HL-60 (cell line): ENCODE results near the gene COL16A1.

Source experiments
- DNase-seq, 2 experiments: peaks; one replicate each; pipeline ENCODE4 v3.0.0-alpha.2; 2010 to 2020; ENCODE audit warnings: low read depth in 1 of 2, low spot score in 1 of 2
- H3K27ac ChIP-seq: fragments of 250-450 bp; sonication (Bioruptor Pico); replicated peaks from 2 replicates; pipeline ENCODE4 v1.5.1; 2020; ENCODE audit warnings: mild to moderate bottlenecking, moderate library complexity
- H3K27me3 ChIP-seq: fragments of 250-450 bp; sonication (Bioruptor Pico); 2 replicates; pipeline ENCODE4 v1.5.1; 2021; ENCODE audit warnings: mild to moderate bottlenecking, moderate library complexity; ENCODE audit not compliant: insufficient read depth, poor library complexity, severe bottlenecking
- H3K4me3 ChIP-seq: replicated peaks from 2 replicates; pipeline ENCODE4 v1.5.1; 2011; ENCODE audit warnings: mild to moderate bottlenecking, control low read depth, low read length; ENCODE audit not compliant: insufficient read depth
- GABPA ChIP-seq: IDR thresholded peaks from 2 replicates; pipeline ENCODE4 v1.6.1; 2012; ENCODE audit warnings: low read depth
- POLR2AphosphoS5 ChIP-seq: IDR thresholded peaks from 2 replicates; pipeline ENCODE4 v1.6.1; 2012; ENCODE audit warnings: low read depth
- SPI1 ChIP-seq: IDR thresholded peaks from 2 replicates; pipeline ENCODE4 v1.6.1; 2012; ENCODE audit warnings: low read depth, mild to moderate bottlenecking, borderline replicate concordance
- TF ChIP-seq, protein P1 (sequence below): IDR thresholded peaks from one replicate; pipeline ENCODE4 v1.5.1; 2011; ENCODE audit warnings: low read length, control low read depth, inconsistent platforms; ENCODE audit not compliant: insufficient read depth
- TF ChIP-seq, protein P2 (sequence below): IDR thresholded peaks from 2 replicates; pipeline ENCODE4 v1.6.1; 2012; ENCODE audit warnings: low read depth; ENCODE audit not compliant: insufficient replicate concordance

COL16A1 gene

DNA sequence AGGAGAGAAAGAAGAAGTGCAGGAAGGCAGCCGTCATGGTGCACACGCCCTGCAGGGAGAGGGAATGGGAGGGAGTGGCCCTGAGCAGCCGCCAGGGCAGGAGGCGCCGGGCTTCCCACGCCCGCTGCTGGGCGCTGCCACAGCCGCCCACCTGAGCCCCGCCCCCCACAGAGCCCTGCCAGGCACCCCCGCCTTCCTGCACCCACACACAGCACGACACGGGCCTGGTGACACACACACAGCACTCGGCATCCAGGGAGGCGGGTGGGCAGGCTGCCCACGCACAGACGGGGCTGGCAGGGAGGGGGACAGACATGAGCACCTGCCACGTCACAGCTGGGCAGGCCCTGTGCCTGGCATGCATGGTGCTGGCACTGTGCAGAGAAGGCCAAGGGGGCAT lies 32.9 kb upstream of the COL16A1 start:
- DNase-seq: no peak
- TF ChIP-seq, protein P1, sequence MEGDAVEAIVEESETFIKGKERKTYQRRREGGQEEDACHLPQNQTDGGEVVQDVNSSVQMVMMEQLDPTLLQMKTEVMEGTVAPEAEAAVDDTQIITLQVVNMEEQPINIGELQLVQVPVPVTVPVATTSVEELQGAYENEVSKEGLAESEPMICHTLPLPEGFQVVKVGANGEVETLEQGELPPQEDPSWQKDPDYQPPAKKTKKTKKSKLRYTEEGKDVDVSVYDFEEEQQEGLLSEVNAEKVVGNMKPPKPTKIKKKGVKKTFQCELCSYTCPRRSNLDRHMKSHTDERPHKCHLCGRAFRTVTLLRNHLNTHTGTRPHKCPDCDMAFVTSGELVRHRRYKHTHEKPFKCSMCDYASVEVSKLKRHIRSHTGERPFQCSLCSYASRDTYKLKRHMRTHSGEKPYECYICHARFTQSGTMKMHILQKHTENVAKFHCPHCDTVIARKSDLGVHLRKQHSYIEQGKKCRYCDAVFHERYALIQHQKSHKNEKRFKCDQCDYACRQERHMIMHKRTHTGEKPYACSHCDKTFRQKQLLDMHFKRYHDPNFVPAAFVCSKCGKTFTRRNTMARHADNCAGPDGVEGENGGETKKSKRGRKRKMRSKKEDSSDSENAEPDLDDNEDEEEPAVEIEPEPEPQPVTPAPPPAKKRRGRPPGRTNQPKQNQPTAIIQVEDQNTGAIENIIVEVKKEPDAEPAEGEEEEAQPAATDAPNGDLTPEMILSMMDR: no peak
- TF ChIP-seq SPI1: no peak
- TF ChIP-seq, protein P2, sequence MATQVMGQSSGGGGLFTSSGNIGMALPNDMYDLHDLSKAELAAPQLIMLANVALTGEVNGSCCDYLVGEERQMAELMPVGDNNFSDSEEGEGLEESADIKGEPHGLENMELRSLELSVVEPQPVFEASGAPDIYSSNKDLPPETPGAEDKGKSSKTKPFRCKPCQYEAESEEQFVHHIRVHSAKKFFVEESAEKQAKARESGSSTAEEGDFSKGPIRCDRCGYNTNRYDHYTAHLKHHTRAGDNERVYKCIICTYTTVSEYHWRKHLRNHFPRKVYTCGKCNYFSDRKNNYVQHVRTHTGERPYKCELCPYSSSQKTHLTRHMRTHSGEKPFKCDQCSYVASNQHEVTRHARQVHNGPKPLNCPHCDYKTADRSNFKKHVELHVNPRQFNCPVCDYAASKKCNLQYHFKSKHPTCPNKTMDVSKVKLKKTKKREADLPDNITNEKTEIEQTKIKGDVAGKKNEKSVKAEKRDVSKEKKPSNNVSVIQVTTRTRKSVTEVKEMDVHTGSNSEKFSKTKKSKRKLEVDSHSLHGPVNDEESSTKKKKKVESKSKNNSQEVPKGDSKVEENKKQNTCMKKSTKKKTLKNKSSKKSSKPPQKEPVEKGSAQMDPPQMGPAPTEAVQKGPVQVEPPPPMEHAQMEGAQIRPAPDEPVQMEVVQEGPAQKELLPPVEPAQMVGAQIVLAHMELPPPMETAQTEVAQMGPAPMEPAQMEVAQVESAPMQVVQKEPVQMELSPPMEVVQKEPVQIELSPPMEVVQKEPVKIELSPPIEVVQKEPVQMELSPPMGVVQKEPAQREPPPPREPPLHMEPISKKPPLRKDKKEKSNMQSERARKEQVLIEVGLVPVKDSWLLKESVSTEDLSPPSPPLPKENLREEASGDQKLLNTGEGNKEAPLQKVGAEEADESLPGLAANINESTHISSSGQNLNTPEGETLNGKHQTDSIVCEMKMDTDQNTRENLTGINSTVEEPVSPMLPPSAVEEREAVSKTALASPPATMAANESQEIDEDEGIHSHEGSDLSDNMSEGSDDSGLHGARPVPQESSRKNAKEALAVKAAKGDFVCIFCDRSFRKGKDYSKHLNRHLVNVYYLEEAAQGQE: no peak
- no peak for TF ChIP-seq POLR2AphosphoS5
- TF ChIP-seq GABPA: no peak
- Histone ChIP-seq H3K27ac (no peak overlapping the region), H3K27me3 (peaks cover 18% of the 10 kb centered on the region), H3K4me3 (no peak overlapping the region)

DNA sequence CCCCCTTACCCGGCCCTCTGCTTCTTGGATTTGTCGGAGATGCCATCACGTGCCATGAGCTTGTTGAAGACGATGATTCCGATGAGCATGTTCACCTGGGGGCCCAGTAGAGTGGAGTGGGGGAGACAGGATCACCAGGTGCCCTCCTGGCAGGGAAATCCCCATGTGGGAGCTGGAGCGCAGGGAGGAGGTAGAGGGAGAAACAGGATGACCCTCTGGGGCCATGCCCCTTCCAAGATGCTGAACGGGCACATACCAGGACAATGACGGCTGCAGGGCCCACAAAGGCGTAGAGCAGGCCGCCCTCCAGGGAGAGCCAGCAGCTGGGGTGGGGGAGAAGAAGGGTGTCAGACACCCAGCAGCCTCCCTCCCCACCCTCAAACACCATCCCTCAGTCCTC lies 31.8 kb upstream of the COL16A1 start:
- peaks cover 18% of the 10 kb centered on the region for H3K27me3 ChIP-seq
- H3K4me3 ChIP-seq: no peak overlapping the region
- no peak for DNase-seq
- H3K27ac ChIP-seq: no peak overlapping the region
- no peak for TF ChIP-seq POLR2AphosphoS5
- no peak for TF ChIP-seq GABPA
- TF ChIP-seq, protein P2: no peak
- TF ChIP-seq, protein P1: no peak
- TF ChIP-seq SPI1: no peak

DNA sequence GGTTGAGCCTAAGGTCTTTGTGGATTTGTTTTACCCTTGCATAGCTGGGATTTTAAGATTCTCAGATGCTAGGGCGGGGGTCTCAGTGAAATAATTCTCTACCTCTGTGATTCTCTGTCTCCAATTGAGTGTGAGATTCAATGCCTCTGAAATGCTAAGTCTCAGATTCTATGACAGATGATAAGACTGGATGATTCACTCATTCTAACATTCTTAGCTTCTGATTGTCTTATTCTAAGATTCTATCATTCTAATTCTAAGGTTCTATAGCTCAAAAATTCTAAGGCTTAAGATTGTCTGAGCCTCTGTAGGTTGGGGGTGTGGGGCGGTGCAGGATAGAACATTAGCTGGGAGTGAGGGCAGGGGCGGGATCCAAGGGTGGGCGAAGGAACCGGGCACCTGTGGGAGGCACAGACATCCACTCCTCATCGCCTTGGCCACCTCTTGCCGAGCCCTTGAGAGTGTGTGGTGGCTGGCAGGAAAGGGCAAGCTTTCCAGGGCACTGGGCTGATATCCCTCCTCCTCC lies 30.8 kb upstream of the COL16A1 start:
- H3K27ac ChIP-seq: no peak overlapping the region
- no peak for DNase-seq
- H3K27me3 ChIP-seq: peaks cover 18% of the 10 kb centered on the region
- H3K4me3 ChIP-seq: no peak overlapping the region
- TF ChIP-seq, protein P2: no peak
- TF ChIP-seq SPI1 (no peak), POLR2AphosphoS5 (no peak)
